H1 (cell line): ENCODE data around the gene ZNF536. TPM values are rescaled to one million over a fixed set of nuclear protein-coding genes. Genes with fewer than 3 reads are reported as not detected.

ENCODE experiments used
- CREB1 ChIP-seq: IDR thresholded peaks from 2 replicates; pipeline ENCODE4 v1.6.1; 2012; ENCODE audit warnings: inconsistent platforms
- polyA plus RNA-seq, 7 experiments: library from polyadenylated mRNA; depleted of rRNA in 3 of 7; stranded (reverse) in 5 of 7; unstranded in 2 of 7; fragments of >200 nt in 5 of 7; fragments of 200-250 nt in 2 of 7; gene quantifications; 1 replicate in 5 of 7; 2 replicates in 1 of 7; 4 replicates in 1 of 7; pipeline versions ENCODE4 v1.2.1 to v1.2.3, GENCODE V29; 2011 to 2013; ENCODE audit warnings: missing spikeins in 2 of 7, mixed read lengths in 2 of 7
- total RNA-seq: library from RNA; stranded (reverse); fragmentation: NEBNext Ultra II Directional; extraction: Animal tissue kit (Norgen Biotek cat#: 25700); gene quantifications from 2 replicates; pipeline ENCODE4 v1.2.1, GENCODE V29; 2021

The ZNF536 gene
- total and polyA plus RNA-seq, 2 of the 8 experiments (the other 6 are each of a cell fraction or from before 2014, with no cell fraction given), result 0.09 to 0.11 TPM

DNA sequence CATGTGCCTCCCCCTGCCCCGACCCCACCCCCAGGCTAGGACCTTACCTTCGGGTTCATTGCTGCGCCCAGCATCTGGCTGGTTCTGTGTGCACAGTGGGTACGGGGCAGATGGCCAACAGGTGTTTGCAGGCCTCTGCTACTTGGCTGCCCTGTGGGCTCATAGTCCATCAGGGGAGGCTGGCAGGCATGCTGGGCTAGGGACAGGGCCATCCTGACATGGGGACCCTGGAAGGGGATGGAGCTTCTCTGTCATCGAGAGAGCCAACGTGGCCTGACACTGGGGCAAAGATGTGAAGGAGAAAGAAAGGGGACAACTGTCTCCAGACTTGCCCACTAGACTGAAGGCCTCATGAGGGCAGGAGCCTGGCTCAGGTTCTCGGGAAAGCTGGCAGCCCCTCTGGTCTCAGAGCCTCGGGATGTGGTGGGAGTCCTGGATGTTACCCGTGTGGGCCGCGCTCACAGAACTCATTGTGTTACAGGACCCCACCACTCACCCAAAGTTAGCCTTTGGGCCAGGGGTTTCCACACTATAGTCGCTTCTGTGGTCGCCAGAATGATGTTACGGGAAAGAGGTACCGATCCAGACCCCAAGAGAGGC lies 4.7 kb downstream of the ZNF536 start (continued):
- no peak for TF ChIP-seq CREB1
